ENCODE data around the gene TGFA. TPM values are rescaled to one million over a fixed set of nuclear protein-coding genes. Genes with fewer than 3 reads are reported as not detected.

TGFA gene
- total RNA-seq, 2 experiments from 2014 or later = 0.47 to 0.88 TPM

DNA sequence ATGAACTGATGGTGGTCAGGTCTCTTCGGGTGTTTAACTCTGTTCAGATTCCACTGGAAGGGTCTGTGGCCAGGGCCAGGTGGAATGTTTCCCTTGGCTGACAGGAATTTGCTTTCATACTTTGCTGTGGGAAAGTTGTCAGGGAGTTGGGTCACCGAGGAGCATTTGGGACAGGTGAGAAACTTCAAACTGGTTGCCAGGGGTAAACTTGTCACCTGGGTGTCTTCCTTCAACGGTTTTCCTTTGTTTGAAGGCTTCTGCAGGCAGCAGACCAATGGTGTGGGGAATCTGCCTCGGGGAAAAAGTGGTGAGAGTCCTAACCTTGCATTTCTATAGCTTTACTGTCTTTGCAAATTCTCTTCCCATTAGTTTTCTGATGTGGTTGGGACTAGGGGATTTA, 92.2 kb downstream of the TGFA start:
- Mint-ChIP-seq H3K27ac (no peak overlapping the region), H3K36me3 (ENCODE audit: low read depth) (no peaks in the 10 kb centered on the region), H3K4me3 (no peak overlapping the region), H3K4me1 (ENCODE audit: low read depth) (peaks cover 11% of the 10 kb centered on the region), H3K9me3 (no peaks in the 10 kb centered on the region), H3K27me3 (no peaks in the 10 kb centered on the region)
- peaks cover 3% of the 10 kb centered on the region for H3K4me1 ChIP-seq (ENCODE audit: insufficient read depth, low read length)
- no peak overlapping the region for H3K4me3 ChIP-seq (ENCODE audit: low read length)
- TF ChIP-seq, protein P1, sequence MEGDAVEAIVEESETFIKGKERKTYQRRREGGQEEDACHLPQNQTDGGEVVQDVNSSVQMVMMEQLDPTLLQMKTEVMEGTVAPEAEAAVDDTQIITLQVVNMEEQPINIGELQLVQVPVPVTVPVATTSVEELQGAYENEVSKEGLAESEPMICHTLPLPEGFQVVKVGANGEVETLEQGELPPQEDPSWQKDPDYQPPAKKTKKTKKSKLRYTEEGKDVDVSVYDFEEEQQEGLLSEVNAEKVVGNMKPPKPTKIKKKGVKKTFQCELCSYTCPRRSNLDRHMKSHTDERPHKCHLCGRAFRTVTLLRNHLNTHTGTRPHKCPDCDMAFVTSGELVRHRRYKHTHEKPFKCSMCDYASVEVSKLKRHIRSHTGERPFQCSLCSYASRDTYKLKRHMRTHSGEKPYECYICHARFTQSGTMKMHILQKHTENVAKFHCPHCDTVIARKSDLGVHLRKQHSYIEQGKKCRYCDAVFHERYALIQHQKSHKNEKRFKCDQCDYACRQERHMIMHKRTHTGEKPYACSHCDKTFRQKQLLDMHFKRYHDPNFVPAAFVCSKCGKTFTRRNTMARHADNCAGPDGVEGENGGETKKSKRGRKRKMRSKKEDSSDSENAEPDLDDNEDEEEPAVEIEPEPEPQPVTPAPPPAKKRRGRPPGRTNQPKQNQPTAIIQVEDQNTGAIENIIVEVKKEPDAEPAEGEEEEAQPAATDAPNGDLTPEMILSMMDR (IDR thresholded peaks at IDR 0.05) = no peak
- POLR2A ChIA-PET = no interaction called here
- no peak overlapping the region for H3K27ac ChIP-seq (ENCODE audit: low read depth in 1 of 2, low read length in 2 of 2)
- no peaks in the 10 kb centered on the region for H3K36me3 ChIP-seq (ENCODE audit: insufficient read depth, low read length)
- intact Hi-C loops (cut with DNase I, micrococcal nuclease) = no loop called here
- H3K9me3 ChIP-seq (ENCODE audit: control insufficient read depth in 1 of 2, insufficient read depth in 1 of 2, low read length in 2 of 2) = no peaks in the 10 kb centered on the region
- ATAC-seq (ENCODE audit: poor library complexity) (no peak), DNase-seq (no peak)
- CTCF ChIA-PET = no interaction called here
- H3K27me3 ChIP-seq (ENCODE audit: control insufficient read depth in 1 of 2, insufficient read depth in 2 of 2, low read length in 2 of 2) = no peaks in the 10 kb centered on the region

DNA sequence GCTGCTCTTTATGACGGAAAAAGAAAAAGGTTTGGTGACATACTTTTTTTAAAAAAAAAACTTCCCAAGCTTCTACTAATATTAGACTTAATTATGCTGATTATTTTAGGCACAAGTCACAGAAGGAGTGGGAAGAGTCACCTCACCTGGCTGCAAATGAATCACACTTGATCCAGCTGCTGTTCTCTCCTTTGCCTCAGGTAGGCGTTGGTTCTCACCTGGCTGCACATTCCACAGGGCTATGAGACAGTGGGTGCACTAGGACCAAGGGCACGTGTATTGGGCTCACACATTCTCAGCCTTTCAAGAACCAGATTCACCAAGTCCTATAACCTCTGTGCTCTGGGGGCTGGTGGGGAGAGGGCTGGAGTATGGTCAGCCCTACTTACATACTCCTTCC, 93.3 kb downstream of the TGFA start:
- H3K27ac ChIP-seq (ENCODE audit: low read depth in 1 of 2, low read length in 2 of 2) = no peak overlapping the region
- peaks cover 2% of the 10 kb centered on the region for H3K36me3 ChIP-seq (ENCODE audit: insufficient read depth, low read length)
- ChIA-PET POLR2A (no interaction called here), CTCF (no interaction called here)
- DNase-seq = no peak
- H3K9me3 ChIP-seq (ENCODE audit: control insufficient read depth in 1 of 2, insufficient read depth in 1 of 2, low read length in 2 of 2) = no peaks in the 10 kb centered on the region
- no peak overlapping the region for H3K4me3 ChIP-seq (ENCODE audit: low read length)
- Mint-ChIP-seq H3K27ac (no peak overlapping the region), H3K4me3 (no peak overlapping the region), H3K9me3 (no peaks in the 10 kb centered on the region), H3K36me3 (ENCODE audit: low read depth) (no peaks in the 10 kb centered on the region), H3K4me1 (ENCODE audit: low read depth) (peaks cover 20% of the 10 kb centered on the region), H3K27me3 (no peaks in the 10 kb centered on the region)
- no peak for ATAC-seq (ENCODE audit: poor library complexity)
- TF ChIP-seq, protein P1 (IDR thresholded peaks at IDR 0.05) = no peak
- intact Hi-C loops (cut with DNase I, micrococcal nuclease) = no loop called here
- H3K4me1 ChIP-seq (ENCODE audit: insufficient read depth, low read length) = peaks cover 12% of the 10 kb centered on the region
- no peaks in the 10 kb centered on the region for H3K27me3 ChIP-seq (ENCODE audit: control insufficient read depth in 1 of 2, insufficient read depth in 2 of 2, low read length in 2 of 2)

DNA sequence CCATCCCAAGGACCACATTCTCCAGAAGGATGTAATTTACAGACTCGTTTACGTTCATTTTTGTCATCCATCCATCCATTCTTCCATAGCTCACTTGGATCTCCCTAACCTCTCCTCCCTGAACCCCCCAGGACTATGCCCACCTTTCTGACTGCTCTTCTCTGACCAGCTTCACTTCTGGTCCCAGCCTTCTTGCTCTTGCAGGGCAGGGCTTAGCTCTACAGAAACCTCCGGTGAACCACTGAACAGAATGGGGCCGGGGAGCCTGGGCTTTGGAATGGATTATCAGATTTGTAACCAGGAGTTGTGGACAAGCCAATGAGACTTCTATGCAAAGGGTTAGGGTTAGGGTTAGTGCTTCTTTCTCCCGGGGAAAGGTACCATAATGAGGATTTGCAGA, 95.0 kb downstream of the TGFA start:
- Histone ChIP-seq H3K9me3 (ENCODE audit: control insufficient read depth in 1 of 2, insufficient read depth in 1 of 2, low read length in 2 of 2) (no peaks in the 10 kb centered on the region), H3K27ac (ENCODE audit: low read depth in 1 of 2, low read length in 2 of 2) (no peak overlapping the region), H3K4me1 (ENCODE audit: insufficient read depth, low read length) (peaks cover 12% of the 10 kb centered on the region), H3K27me3 (ENCODE audit: control insufficient read depth in 1 of 2, insufficient read depth in 2 of 2, low read length in 2 of 2) (no peaks in the 10 kb centered on the region), H3K4me3 (ENCODE audit: low read length) (no peak overlapping the region), H3K36me3 (ENCODE audit: insufficient read depth, low read length) (peaks cover 2% of the 10 kb centered on the region)
- Mint-ChIP-seq H3K9me3 (no peaks in the 10 kb centered on the region), H3K36me3 (ENCODE audit: low read depth) (no peaks in the 10 kb centered on the region), H3K27me3 (no peaks in the 10 kb centered on the region), H3K27ac (no peak overlapping the region), H3K4me1 (ENCODE audit: low read depth) (peaks cover 20% of the 10 kb centered on the region), H3K4me3 (no peak overlapping the region)
- ChIA-PET CTCF (no interaction called here), POLR2A (no interaction called here)
- TF ChIP-seq, protein P1 (IDR thresholded peaks at IDR 0.05) = no peak
- DNase-seq (no peak), ATAC-seq (ENCODE audit: poor library complexity) (no peak)
- intact Hi-C loops (cut with DNase I, micrococcal nuclease) = no loop called here
